Chondrocyte (in vitro differentiated cells): Measurements from ENCODE around the gene BAD. TPM values are rescaled to one million over a fixed set of nuclear protein-coding genes. Genes with fewer than 3 reads are reported as not detected.

Experiments
- DNase-seq: peaks from one replicate; pipeline ENCODE4 v3.0.0; 2021; ENCODE audit warnings: mixed read lengths, low spot score
- H3K27ac Mint-ChIP-seq: one replicate; pipeline ENCODE4 v1.8.0; 2021; ENCODE audit warnings: mild to moderate bottlenecking, moderate library complexity, mixed read lengths; ENCODE audit not compliant: unreplicated experiment
- H3K27me3 Mint-ChIP-seq: 2 replicates; pipeline ENCODE4 v1.8.0; 2021; ENCODE audit warnings: low read depth, mixed read lengths
- H3K36me3 Mint-ChIP-seq: 2 replicates; pipeline ENCODE4 v1.8.0; 2021; ENCODE audit warnings: low read depth, mixed read lengths
- H3K4me1 Mint-ChIP-seq: 2 replicates; pipeline ENCODE4 v1.8.0; 2021; ENCODE audit warnings: low read depth, mild to moderate bottlenecking, mixed read lengths
- H3K4me3 Mint-ChIP-seq: one replicate; pipeline ENCODE4 v1.8.0; 2021; ENCODE audit warnings: mild to moderate bottlenecking, moderate library complexity, mixed read lengths; ENCODE audit not compliant: unreplicated experiment
- H3K9me3 Mint-ChIP-seq: 2 replicates; pipeline ENCODE4 v1.8.0; 2021; ENCODE audit warnings: low read depth, mixed read lengths
- total RNA-seq: library from RNA; stranded (reverse); gene quantifications from 3 replicates; pipeline ENCODE4 v1.2.1, GENCODE V29; 2021
- TF ChIP-seq, protein P1 (sequence below): fragments of 200-600 bp; sonication (generic); IDR thresholded peaks from 2 replicates; pipeline ENCODE4 v1.5.0; 2021; ENCODE audit warnings: antibody characterized with exemption, mild to moderate bottlenecking, moderate library complexity

The BAD gene
- total RNA-seq, 1 donor from 2014 or later, result 56.8 TPM

- H3K9me3 Mint-ChIP-seq, result no peaks in the 10 kb centered on the region
- H3K27ac Mint-ChIP-seq, result no peak overlapping the region
- H3K4me3 Mint-ChIP-seq, result no peak overlapping the region
- no peaks in the 10 kb centered on the region for H3K27me3 Mint-ChIP-seq
- DNase-seq, result no peak
- TF ChIP-seq, protein P1, sequence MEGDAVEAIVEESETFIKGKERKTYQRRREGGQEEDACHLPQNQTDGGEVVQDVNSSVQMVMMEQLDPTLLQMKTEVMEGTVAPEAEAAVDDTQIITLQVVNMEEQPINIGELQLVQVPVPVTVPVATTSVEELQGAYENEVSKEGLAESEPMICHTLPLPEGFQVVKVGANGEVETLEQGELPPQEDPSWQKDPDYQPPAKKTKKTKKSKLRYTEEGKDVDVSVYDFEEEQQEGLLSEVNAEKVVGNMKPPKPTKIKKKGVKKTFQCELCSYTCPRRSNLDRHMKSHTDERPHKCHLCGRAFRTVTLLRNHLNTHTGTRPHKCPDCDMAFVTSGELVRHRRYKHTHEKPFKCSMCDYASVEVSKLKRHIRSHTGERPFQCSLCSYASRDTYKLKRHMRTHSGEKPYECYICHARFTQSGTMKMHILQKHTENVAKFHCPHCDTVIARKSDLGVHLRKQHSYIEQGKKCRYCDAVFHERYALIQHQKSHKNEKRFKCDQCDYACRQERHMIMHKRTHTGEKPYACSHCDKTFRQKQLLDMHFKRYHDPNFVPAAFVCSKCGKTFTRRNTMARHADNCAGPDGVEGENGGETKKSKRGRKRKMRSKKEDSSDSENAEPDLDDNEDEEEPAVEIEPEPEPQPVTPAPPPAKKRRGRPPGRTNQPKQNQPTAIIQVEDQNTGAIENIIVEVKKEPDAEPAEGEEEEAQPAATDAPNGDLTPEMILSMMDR, result no peak
- peaks cover 7% of the 10 kb centered on the region for H3K4me1 Mint-ChIP-seq
- H3K36me3 Mint-ChIP-seq, result peaks cover 34% of the 10 kb centered on the region
These were observed 25.4 kb downstream of the BAD start for GRCh38 chr11:64258946-64259532.

GRCh38 chr11:64258356-64258755 is 26.1 kb downstream of the BAD start:
- peak; percentile 87 for DNase-seq
- H3K36me3 Mint-ChIP-seq, result peaks cover 33% of the 10 kb centered on the region
- TF ChIP-seq, protein P1, result no peak

GRCh38 chr11:64256300-64256699 is 28.2 kb downstream of the BAD start:
- no peaks in the 10 kb centered on the region for H3K9me3 Mint-ChIP-seq
- TF ChIP-seq, protein P1, result no peak
- peaks cover 19% of the 10 kb centered on the region for H3K4me1 Mint-ChIP-seq
- no peak for DNase-seq
- no peaks in the 10 kb centered on the region for H3K27me3 Mint-ChIP-seq
- no peak overlapping the region for H3K27ac Mint-ChIP-seq
- H3K36me3 Mint-ChIP-seq, result peaks cover 23% of the 10 kb centered on the region
- H3K4me3 Mint-ChIP-seq, result no peak overlapping the region

More at GRCh38 chr11:64258356-64258755, 26.1 kb downstream of the BAD start:
- Mint-ChIP-seq H3K27me3 (no peaks in the 10 kb centered on the region), H3K4me3 (no peak overlapping the region), H3K4me1 (peaks cover 14% of the 10 kb centered on the region), H3K9me3 (no peaks in the 10 kb centered on the region), H3K27ac (no peak overlapping the region)

DNA sequence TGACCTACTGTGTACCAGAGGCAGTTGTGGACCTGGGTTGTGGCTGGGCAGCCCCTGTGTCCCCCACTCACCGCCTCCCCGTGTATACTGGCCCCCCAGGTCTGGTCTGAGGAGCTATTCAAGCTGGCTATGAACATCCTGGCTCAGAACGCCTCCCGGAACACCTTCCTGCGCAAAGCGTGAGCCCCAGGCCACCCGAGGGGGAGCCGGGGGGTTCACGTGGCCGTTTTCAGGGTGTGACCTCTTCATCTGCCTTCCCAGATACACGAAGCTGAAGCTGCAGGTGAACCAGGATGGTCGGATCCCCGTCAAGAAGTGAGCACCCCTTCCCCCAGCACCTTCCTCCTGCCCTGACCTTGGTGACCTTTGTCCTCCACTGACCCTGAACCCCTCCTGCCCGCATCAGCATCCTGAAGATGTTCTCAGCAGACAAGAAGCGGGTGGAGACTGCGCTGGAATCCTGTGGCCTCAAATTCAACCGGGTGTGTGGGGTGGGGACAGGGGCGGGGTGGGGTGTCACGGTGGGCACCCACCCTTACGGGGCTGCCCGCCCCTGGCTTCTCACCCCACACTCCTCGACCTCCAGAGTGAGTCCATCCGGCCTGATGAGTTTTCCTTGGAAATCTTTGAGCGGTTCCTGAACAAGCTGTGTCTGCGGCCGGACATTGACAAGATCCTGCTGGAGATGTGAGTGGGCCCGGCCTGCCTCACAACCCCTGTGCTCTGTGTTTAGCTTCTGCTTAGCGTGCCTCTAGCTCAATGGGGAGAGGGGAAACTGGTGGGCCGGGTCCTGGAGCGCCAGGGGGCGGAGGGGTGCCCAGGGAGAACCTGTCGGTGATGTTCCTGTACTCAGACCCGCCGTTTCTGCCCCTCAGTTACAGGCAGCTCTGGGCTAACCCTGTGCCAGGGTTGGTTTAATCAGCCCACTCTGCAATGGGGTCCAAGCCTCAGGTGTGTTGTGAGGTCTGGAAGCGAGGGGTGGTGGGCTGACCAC is 29.0 kb downstream of the BAD start:
- H3K27me3 Mint-ChIP-seq, result no peaks in the 10 kb centered on the region
- H3K36me3 Mint-ChIP-seq, result peaks cover 23% of the 10 kb centered on the region
- H3K4me3 Mint-ChIP-seq, result no peak overlapping the region
- no peaks in the 10 kb centered on the region for H3K9me3 Mint-ChIP-seq
- no peak for DNase-seq
- TF ChIP-seq, protein P1, result no peak
- H3K4me1 Mint-ChIP-seq, result peaks cover 23% of the 10 kb centered on the region
- H3K27ac Mint-ChIP-seq, result no peak overlapping the region

DNA sequence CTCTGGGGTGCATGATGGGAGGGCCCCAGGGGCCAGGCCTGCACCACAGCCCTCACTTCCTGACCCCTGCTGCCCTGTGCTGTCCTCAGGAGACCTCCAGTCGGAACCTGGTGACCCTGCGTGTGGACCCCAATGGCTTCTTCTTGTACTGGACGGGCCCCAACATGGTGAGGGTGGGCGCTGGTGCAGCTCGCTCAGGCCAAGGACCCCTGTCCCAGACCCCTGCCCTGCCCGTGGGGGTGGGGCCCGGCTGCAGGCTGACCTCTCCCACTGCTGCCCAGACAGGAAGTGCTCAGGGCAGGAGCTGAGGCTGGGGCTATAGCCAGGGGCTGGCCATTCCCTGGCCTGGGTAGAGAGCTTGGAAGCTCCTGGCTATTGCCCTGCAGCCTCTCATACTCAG is 30.1 kb downstream of the BAD start:
- Mint-ChIP-seq H3K4me3 (no peak overlapping the region), H3K27ac (no peak overlapping the region), H3K27me3 (no peaks in the 10 kb centered on the region), H3K9me3 (no peaks in the 10 kb centered on the region), H3K4me1 (peaks cover 23% of the 10 kb centered on the region), H3K36me3 (peaks cover 13% of the 10 kb centered on the region)
- TF ChIP-seq, protein P1, result no peak
- no peak for DNase-seq
